SJCRH30 (cell line): ENCODE data around the gene MYH8. TPM values are rescaled to one million over a fixed set of nuclear protein-coding genes. Genes with fewer than 3 reads are reported as not detected.

Experiments used
- DNase-seq, 2 experiments: peaks; one replicate each; pipeline ENCODE4 v3.0.0-alpha.2; 2015 to 2020
- H3K27ac ChIP-seq: fragments of 250-450 bp; sonication (Bioruptor Pico); 2 replicates; pipeline ENCODE4 v1.5.1; 2020; ENCODE audit warnings: mild to moderate bottlenecking, moderate library complexity
- H3K27me3 ChIP-seq: fragments of 250-450 bp; sonication (Bioruptor Pico); 2 replicates; pipeline ENCODE4 v1.5.1; 2020; ENCODE audit warnings: mild to moderate bottlenecking, moderate library complexity
- H3K36me3 ChIP-seq: fragments of 250-450 bp; sonication (Bioruptor Pico); 2 replicates; pipeline ENCODE4 v1.5.1; 2020; ENCODE audit warnings: mild to moderate bottlenecking, moderate library complexity
- H3K4me1 ChIP-seq: fragments of 250-450 bp; sonication (Bioruptor Pico); 2 replicates; pipeline ENCODE4 v1.5.1; 2020; ENCODE audit warnings: mild to moderate bottlenecking, moderate library complexity
- H3K4me3 ChIP-seq: fragments of 250-450 bp; sonication (Bioruptor Pico); 2 replicates; pipeline ENCODE4 v1.5.1; 2020; ENCODE audit warnings: mild to moderate bottlenecking, moderate library complexity
- H3K9me3 ChIP-seq: fragments of 250-450 bp; sonication (Bioruptor Pico); replicated peaks from 2 replicates; pipeline ENCODE4 v1.5.1; 2020; ENCODE audit warnings: mild to moderate bottlenecking, moderate library complexity
- total RNA-seq: library from RNA; depleted of rRNA; stranded (reverse); fragments of >200 nt; shearing (Covaris generic); gene quantifications from 2 replicates; pipeline ENCODE4 v1.2.3, GENCODE V29; 2014; rRNA removed

The MYH8 gene
- total RNA-seq, 1 experiment from 2014 or later = 0.16 TPM

DNA sequence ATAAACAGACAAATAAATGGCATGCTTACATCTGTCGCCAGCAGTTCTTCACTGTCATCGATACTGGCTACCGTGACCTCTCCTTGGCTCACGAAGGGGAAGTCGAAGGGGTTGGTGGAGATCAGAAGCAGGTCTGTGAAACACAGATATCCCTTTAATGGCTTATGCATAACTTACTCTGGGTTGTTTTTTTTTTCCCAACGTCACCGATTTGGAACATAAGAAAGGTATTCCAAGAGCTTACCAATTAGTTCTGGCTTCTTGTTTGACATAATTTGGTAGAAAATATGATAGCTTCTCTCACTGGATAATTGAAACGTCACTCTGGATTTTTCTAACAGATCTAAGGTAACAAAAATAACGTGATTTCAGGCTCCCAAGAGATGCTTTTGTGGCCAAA is 67.1 kb downstream of the MYH8 start:
- peak overlapping the region; percentile 71 for H3K27ac ChIP-seq
- peak overlapping the region; percentile 3 for H3K4me3 ChIP-seq
- no peaks in the 10 kb centered on the region for H3K36me3 ChIP-seq
- peak; percentile 75 to 87 for DNase-seq
- H3K4me1 ChIP-seq = peaks cover 19% of the 10 kb centered on the region
- no peaks in the 10 kb centered on the region for H3K9me3 ChIP-seq
- H3K27me3 ChIP-seq = no peaks in the 10 kb centered on the region

- no peaks in the 10 kb centered on the region for H3K36me3 ChIP-seq
- no peak overlapping the region for H3K27ac ChIP-seq
- no peak for DNase-seq
- H3K4me1 ChIP-seq = peaks cover 19% of the 10 kb centered on the region
- H3K4me3 ChIP-seq = no peak overlapping the region
- H3K27me3 ChIP-seq = no peaks in the 10 kb centered on the region
- H3K9me3 ChIP-seq = no peaks in the 10 kb centered on the region
Measured at GRCh38 chr17:10352893-10353292, 68.9 kb downstream of the MYH8 start.

DNA sequence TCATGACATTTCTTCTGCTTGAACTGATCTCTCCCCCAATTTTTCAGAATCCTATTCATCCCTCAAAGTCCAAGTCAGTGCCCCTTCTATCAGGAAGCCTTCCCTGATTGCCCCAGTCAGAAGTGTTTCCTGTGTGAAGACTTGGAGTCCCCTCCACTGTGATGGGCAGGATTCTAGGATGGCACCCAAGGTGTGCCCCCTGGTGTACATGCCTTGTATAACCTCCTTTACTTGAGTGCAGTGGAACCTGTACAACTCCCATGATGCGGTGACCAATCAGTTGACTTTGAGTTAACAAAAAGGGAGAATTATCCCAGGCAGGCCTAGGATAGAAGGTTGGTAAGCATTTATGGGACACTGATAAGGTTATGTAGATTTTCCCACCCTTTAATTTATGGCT is 72.3 kb downstream of the MYH8 start:
- no peaks in the 10 kb centered on the region for H3K27me3 ChIP-seq
- H3K36me3 ChIP-seq = no peaks in the 10 kb centered on the region
- no peak overlapping the region for H3K4me3 ChIP-seq
- no peaks in the 10 kb centered on the region for H3K9me3 ChIP-seq
- no peak for DNase-seq
- peaks cover 9% of the 10 kb centered on the region for H3K4me1 ChIP-seq
- no peak overlapping the region for H3K27ac ChIP-seq

GRCh38 chr17:10344816-10345215 is 76.9 kb downstream of the MYH8 start:
- H3K27me3 ChIP-seq = no peaks in the 10 kb centered on the region
- no peaks in the 10 kb centered on the region for H3K9me3 ChIP-seq
- no peak overlapping the region for H3K4me3 ChIP-seq
- no peaks in the 10 kb centered on the region for H3K36me3 ChIP-seq
- H3K4me1 ChIP-seq = peaks cover 3% of the 10 kb centered on the region; the same call in 1 of the 2 replicates
- DNase-seq = no peak
- H3K27ac ChIP-seq = no peak overlapping the region

Other genes starting within 250 kb of the MYH8 start
- gene GAS7, start 223.3 kb downstream of the MYH8 start, total RNA-seq = 0.66 and 0.91 TPM in 2 replicates
- gene MYH13, start 48.9 kb downstream of the MYH8 start, total RNA-seq = 0.46 and 0.57 TPM in 2 replicates
- gene MYH4, start 47.6 kb upstream of the MYH8 start, total RNA-seq = not detected in 2 replicates
- gene MYH1, start 96.6 kb upstream of the MYH8 start, total RNA-seq = not detected in 2 replicates
- 0.04 TPM in 1 of 2 replicates, not detected in the other for gene MYH2, start 127.7 kb upstream of the MYH8 start, total RNA-seq
- gene MYH3, start 235.4 kb upstream of the MYH8 start, total RNA-seq = 0.57 and 1.4 TPM in 2 replicates